Adrenal gland (tissue), 5 donors: ENCODE data around the gene CCDC149.

ENCODE experiments used
- CTCF ChIP-seq, 6 experiments: fragments of 450-650 bp in 4 of 6; fragments of 200-600 bp in 2 of 6; sonication (generic) in 1 of 6; IDR thresholded peaks; 1 replicate in 5 of 6; 2 replicates in 1 of 6; pipeline versions ENCODE4 v1.5.1 to v1.8.0; 2016 to 2021; ENCODE audit warnings: antibody characterized with exemption in 6 of 6, mild to moderate bottlenecking in 2 of 6, moderate library complexity in 1 of 6
- POLR2A ChIP-seq, 2 donors: fragments of 450-650 bp; IDR thresholded peaks; one replicate each; pipeline ENCODE4 v1.6.1; 2017; ENCODE audit warnings: antibody characterized with exemption in 2 of 2, mild to moderate bottlenecking in 2 of 2, moderate library complexity in 1 of 2
- donor health status: DM: no; HTN: no; CAD: no.

- TF ChIP-seq CTCF (IDR thresholded peaks at IDR 0.05) (no peak), POLR2A (IDR thresholded peaks at IDR 0.05) (no peak)
Measured at GRCh38 chr4:24849351-24849750, 63.5 kb downstream of the CCDC149 start.
